ENCODE data around the gene GARIN5B. TPM values are rescaled to one million over a fixed set of nuclear protein-coding genes. Genes with fewer than 3 reads are reported as not detected.

Gene GARIN5B
- total RNA-seq, 1 experiment from 2014 or later, result not detected

DNA sequence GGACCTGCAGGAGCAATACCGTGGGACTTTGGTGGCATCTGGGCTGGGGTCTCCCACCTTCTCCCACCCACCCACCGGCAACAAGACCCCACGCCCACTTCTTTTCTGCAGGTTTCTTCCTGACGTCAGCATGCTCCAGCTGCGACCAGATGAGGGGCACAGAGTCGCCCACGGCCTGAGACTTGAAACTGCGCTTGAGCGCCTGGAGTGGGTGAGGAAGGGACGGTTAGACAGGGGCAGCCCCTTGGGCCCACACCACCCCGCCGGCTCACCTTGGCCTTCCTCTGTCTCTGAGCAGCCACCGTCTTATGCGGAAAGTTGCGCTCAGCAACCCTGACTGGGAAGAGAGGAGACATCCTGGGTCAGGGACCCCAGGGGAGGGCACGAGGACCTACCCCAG is 2.2 kb downstream of the GARIN5B start:
- Mint-ChIP-seq H3K4me1 (peaks cover 3% of the 10 kb centered on the region; the same call in 1 of the 2 replicates), H3K27ac (no peak overlapping the region), H3K9me3 (no peaks in the 10 kb centered on the region), H3K4me3 (no peak overlapping the region), H3K36me3 (no peaks in the 10 kb centered on the region), H3K27me3 (ENCODE audit: low read depth) (peaks cover 61% of the 10 kb centered on the region)
- ChIA-PET CTCF (no interaction called here), POLR2A (no interaction called here)
- ATAC-seq (no peak), DNase-seq (ENCODE audit: low spot score) (no peak)
- no peak for TF ChIP-seq ZBTB21 (CRISPR knock-in tag; IDR thresholded peaks at IDR 0.05; ENCODE audit: borderline replicate concordance)
- TF ChIP-seq, protein P1, sequence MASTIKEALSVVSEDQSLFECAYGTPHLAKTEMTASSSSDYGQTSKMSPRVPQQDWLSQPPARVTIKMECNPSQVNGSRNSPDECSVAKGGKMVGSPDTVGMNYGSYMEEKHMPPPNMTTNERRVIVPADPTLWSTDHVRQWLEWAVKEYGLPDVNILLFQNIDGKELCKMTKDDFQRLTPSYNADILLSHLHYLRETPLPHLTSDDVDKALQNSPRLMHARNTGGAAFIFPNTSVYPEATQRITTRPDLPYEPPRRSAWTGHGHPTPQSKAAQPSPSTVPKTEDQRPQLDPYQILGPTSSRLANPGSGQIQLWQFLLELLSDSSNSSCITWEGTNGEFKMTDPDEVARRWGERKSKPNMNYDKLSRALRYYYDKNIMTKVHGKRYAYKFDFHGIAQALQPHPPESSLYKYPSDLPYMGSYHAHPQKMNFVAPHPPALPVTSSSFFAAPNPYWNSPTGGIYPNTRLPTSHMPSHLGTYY (CRISPR knock-in tag; IDR thresholded peaks at IDR 0.05), result no peak
- no peak for TF ChIP-seq FOXP1 (CRISPR knock-in tag; IDR thresholded peaks at IDR 0.05; ENCODE audit: borderline replicate concordance)
- no peak for TF ChIP-seq NFE2L1 (CRISPR knock-in tag; IDR thresholded peaks at IDR 0.05)
- no peak for TF ChIP-seq ZNF219 (CRISPR knock-in tag; IDR thresholded peaks at IDR 0.05; ENCODE audit: borderline replicate concordance)
- TF ChIP-seq SP1 (CRISPR knock-in tag; conservative IDR thresholded peaks at IDR 0.05), result no peak
- TF ChIP-seq ZNF263 (CRISPR knock-in tag; IDR thresholded peaks at IDR 0.05; ENCODE audit: low read depth), result no peak
- TF ChIP-seq, protein P2, sequence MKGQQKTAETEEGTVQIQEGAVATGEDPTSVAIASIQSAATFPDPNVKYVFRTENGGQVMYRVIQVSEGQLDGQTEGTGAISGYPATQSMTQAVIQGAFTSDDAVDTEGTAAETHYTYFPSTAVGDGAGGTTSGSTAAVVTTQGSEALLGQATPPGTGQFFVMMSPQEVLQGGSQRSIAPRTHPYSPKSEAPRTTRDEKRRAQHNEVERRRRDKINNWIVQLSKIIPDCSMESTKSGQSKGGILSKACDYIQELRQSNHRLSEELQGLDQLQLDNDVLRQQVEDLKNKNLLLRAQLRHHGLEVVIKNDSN (CRISPR knock-in tag; IDR thresholded peaks at IDR 0.05), result no peak
- TF ChIP-seq ZNF317 (CRISPR knock-in tag; IDR thresholded peaks at IDR 0.05; ENCODE audit: borderline replicate concordance, low read depth), result no peak
- TF ChIP-seq, protein P3, sequence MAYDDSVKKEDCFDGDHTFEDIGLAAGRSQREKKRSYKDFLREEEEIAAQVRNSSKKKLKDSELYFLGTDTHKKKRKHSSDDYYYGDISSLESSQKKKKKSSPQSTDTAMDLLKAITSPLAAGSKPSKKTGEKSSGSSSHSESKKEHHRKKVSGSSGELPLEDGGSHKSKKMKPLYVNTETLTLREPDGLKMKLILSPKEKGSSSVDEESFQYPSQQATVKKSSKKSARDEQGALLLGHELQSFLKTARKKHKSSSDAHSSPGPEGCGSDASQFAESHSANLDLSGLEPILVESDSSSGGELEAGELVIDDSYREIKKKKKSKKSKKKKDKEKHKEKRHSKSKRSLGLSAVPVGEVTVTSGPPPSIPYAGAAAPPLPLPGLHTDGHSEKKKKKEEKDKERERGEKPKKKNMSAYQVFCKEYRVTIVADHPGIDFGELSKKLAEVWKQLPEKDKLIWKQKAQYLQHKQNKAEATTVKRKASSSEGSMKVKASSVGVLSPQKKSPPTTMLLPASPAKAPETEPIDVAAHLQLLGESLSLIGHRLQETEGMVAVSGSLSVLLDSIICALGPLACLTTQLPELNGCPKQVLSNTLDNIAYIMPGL (CRISPR knock-in tag; IDR thresholded peaks at IDR 0.05), result no peak
- TF ChIP-seq, protein P4, sequence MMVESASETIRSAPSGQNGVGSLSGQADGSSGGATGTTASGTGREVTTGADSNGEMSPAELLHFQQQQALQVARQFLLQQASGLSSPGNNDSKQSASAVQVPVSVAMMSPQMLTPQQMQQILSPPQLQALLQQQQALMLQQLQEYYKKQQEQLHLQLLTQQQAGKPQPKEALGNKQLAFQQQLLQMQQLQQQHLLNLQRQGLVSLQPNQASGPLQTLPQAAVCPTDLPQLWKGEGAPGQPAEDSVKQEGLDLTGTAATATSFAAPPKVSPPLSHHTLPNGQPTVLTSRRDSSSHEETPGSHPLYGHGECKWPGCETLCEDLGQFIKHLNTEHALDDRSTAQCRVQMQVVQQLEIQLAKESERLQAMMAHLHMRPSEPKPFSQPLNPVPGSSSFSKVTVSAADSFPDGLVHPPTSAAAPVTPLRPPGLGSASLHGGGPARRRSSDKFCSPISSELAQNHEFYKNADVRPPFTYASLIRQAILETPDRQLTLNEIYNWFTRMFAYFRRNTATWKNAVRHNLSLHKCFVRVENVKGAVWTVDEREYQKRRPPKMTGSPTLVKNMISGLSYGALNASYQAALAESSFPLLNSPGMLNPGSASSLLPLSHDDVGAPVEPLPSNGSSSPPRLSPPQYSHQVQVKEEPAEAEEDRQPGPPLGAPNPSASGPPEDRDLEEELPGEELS (CRISPR knock-in tag; IDR thresholded peaks at IDR 0.05), result no peak
- TF ChIP-seq, protein P5, sequence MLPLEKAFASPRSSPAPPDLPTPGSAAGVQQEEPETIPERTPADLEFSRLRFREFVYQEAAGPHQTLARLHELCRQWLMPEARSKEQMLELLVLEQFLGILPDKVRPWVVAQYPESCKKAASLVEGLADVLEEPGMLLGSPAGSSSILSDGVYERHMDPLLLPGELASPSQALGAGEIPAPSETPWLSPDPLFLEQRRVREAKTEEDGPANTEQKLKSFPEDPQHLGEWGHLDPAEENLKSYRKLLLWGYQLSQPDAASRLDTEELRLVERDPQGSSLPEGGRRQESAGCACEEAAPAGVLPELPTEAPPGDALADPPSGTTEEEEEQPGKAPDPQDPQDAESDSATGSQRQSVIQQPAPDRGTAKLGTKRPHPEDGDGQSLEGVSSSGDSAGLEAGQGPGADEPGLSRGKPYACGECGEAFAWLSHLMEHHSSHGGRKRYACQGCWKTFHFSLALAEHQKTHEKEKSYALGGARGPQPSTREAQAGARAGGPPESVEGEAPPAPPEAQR (CRISPR knock-in tag; IDR thresholded peaks at IDR 0.05), result no peak
- TF ChIP-seq, protein P6, sequence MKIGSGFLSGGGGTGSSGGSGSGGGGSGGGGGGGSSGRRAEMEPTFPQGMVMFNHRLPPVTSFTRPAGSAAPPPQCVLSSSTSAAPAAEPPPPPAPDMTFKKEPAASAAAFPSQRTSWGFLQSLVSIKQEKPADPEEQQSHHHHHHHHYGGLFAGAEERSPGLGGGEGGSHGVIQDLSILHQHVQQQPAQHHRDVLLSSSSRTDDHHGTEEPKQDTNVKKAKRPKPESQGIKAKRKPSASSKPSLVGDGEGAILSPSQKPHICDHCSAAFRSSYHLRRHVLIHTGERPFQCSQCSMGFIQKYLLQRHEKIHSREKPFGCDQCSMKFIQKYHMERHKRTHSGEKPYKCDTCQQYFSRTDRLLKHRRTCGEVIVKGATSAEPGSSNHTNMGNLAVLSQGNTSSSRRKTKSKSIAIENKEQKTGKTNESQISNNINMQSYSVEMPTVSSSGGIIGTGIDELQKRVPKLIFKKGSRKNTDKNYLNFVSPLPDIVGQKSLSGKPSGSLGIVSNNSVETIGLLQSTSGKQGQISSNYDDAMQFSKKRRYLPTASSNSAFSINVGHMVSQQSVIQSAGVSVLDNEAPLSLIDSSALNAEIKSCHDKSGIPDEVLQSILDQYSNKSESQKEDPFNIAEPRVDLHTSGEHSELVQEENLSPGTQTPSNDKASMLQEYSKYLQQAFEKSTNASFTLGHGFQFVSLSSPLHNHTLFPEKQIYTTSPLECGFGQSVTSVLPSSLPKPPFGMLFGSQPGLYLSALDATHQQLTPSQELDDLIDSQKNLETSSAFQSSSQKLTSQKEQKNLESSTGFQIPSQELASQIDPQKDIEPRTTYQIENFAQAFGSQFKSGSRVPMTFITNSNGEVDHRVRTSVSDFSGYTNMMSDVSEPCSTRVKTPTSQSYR (CRISPR knock-in tag; IDR thresholded peaks at IDR 0.05), result no peak
- no peak for TF ChIP-seq ZNF138 (CRISPR knock-in tag; conservative IDR thresholded peaks at IDR 0.05)
- TF ChIP-seq, protein P7, sequence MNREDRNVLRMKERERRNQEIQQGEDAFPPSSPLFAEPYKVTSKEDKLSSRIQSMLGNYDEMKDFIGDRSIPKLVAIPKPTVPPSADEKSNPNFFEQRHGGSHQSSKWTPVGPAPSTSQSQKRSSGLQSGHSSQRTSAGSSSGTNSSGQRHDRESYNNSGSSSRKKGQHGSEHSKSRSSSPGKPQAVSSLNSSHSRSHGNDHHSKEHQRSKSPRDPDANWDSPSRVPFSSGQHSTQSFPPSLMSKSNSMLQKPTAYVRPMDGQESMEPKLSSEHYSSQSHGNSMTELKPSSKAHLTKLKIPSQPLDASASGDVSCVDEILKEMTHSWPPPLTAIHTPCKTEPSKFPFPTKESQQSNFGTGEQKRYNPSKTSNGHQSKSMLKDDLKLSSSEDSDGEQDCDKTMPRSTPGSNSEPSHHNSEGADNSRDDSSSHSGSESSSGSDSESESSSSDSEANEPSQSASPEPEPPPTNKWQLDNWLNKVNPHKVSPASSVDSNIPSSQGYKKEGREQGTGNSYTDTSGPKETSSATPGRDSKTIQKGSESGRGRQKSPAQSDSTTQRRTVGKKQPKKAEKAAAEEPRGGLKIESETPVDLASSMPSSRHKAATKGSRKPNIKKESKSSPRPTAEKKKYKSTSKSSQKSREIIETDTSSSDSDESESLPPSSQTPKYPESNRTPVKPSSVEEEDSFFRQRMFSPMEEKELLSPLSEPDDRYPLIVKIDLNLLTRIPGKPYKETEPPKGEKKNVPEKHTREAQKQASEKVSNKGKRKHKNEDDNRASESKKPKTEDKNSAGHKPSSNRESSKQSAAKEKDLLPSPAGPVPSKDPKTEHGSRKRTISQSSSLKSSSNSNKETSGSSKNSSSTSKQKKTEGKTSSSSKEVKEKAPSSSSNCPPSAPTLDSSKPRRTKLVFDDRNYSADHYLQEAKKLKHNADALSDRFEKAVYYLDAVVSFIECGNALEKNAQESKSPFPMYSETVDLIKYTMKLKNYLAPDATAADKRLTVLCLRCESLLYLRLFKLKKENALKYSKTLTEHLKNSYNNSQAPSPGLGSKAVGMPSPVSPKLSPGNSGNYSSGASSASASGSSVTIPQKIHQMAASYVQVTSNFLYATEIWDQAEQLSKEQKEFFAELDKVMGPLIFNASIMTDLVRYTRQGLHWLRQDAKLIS (CRISPR knock-in tag; IDR thresholded peaks at IDR 0.05; ENCODE audit: borderline replicate concordance), result no peak
- TF ChIP-seq NR2C2 (CRISPR knock-in tag; IDR thresholded peaks at IDR 0.05), result no peak
- TF ChIP-seq, protein P8, sequence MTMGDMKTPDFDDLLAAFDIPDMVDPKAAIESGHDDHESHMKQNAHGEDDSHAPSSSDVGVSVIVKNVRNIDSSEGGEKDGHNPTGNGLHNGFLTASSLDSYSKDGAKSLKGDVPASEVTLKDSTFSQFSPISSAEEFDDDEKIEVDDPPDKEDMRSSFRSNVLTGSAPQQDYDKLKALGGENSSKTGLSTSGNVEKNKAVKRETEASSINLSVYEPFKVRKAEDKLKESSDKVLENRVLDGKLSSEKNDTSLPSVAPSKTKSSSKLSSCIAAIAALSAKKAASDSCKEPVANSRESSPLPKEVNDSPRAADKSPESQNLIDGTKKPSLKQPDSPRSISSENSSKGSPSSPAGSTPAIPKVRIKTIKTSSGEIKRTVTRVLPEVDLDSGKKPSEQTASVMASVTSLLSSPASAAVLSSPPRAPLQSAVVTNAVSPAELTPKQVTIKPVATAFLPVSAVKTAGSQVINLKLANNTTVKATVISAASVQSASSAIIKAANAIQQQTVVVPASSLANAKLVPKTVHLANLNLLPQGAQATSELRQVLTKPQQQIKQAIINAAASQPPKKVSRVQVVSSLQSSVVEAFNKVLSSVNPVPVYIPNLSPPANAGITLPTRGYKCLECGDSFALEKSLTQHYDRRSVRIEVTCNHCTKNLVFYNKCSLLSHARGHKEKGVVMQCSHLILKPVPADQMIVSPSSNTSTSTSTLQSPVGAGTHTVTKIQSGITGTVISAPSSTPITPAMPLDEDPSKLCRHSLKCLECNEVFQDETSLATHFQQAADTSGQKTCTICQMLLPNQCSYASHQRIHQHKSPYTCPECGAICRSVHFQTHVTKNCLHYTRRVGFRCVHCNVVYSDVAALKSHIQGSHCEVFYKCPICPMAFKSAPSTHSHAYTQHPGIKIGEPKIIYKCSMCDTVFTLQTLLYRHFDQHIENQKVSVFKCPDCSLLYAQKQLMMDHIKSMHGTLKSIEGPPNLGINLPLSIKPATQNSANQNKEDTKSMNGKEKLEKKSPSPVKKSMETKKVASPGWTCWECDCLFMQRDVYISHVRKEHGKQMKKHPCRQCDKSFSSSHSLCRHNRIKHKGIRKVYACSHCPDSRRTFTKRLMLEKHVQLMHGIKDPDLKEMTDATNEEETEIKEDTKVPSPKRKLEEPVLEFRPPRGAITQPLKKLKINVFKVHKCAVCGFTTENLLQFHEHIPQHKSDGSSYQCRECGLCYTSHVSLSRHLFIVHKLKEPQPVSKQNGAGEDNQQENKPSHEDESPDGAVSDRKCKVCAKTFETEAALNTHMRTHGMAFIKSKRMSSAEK (CRISPR knock-in tag; IDR thresholded peaks at IDR 0.05; ENCODE audit: borderline replicate concordance), result no peak

Measured in WTC11 (cell line).